GM13976 (cell line): ENCODE data around the gene CMKLR1.

Experiments used
- DNase-seq: peaks from one replicate; pipeline ENCODE4 v3.0.0; 2012; ENCODE audit warnings: low spot score
- in situ Hi-C: fragments of 300-500 bp; cut with MboI; formaldehyde crosslinking; loops from one replicate; pipeline ENCODE4 v1.12.0; 2022; ENCODE audit warnings: low sequenced_read_pairs, mixed read lengths, inconsistent platforms; ENCODE audit not compliant: unreplicated experiment
- TF ChIP-seq, protein P1 (sequence below): IDR thresholded peaks from 2 replicates; pipeline ENCODE4 v1.5.1; 2012; ENCODE audit warnings: borderline replicate concordance, mild to moderate bottlenecking; ENCODE audit not compliant: insufficient read depth; ENCODE audit errors: extremely low read depth, missing control alignments, control extremely low read depth

The CMKLR1 gene

DNA sequence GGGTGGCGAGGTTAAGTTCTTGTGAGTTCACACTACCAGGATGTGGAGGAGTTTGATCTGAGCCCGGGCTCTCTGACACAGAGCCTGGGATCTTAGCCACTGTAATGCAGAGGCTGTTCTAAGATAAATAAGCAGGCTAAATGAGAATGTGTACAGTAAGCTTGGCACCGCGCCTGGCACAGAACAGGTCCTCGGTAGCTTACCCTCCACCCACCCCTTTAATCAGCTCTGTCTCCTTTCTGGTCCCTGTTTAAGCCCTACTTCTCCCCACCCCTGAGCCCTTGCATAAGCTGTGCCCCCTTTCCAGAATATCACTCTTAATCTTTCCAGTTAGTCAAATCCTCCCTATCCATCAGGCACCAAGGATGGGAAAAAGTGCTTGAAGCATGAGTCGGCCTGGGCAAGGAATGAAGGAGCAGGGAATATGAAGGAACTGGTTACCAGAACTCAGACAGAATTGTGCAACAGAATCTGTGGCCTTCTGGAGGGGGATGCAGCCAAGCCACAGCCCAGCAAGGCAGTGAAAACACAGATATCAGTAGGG lies 32.8 kb upstream of the CMKLR1 start:
- TF ChIP-seq, protein P1, sequence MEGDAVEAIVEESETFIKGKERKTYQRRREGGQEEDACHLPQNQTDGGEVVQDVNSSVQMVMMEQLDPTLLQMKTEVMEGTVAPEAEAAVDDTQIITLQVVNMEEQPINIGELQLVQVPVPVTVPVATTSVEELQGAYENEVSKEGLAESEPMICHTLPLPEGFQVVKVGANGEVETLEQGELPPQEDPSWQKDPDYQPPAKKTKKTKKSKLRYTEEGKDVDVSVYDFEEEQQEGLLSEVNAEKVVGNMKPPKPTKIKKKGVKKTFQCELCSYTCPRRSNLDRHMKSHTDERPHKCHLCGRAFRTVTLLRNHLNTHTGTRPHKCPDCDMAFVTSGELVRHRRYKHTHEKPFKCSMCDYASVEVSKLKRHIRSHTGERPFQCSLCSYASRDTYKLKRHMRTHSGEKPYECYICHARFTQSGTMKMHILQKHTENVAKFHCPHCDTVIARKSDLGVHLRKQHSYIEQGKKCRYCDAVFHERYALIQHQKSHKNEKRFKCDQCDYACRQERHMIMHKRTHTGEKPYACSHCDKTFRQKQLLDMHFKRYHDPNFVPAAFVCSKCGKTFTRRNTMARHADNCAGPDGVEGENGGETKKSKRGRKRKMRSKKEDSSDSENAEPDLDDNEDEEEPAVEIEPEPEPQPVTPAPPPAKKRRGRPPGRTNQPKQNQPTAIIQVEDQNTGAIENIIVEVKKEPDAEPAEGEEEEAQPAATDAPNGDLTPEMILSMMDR: no peak
- in situ Hi-C loops: no loop called here
- no peak for DNase-seq

DNA sequence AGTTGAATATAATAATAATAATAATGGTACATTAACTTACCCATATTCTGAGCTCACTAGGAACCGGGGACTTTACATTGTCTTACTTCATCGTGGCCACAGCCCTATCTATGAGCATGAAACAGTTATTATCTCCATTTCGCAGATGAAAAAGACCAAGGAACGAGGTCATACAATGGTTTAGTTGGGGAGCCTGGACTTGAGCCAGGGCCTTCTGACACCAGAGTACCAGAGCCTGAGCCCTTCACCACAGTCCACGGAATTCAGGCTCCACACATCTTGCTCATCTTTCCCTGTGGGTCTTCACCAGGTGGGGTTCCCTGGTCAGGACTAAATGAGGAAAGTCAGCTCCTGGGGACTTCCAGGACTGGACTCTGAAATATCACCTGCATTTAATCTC lies 31.3 kb upstream of the CMKLR1 start:
- no peak for DNase-seq
- TF ChIP-seq, protein P1: no peak
- in situ Hi-C loops: no loop called here

DNA sequence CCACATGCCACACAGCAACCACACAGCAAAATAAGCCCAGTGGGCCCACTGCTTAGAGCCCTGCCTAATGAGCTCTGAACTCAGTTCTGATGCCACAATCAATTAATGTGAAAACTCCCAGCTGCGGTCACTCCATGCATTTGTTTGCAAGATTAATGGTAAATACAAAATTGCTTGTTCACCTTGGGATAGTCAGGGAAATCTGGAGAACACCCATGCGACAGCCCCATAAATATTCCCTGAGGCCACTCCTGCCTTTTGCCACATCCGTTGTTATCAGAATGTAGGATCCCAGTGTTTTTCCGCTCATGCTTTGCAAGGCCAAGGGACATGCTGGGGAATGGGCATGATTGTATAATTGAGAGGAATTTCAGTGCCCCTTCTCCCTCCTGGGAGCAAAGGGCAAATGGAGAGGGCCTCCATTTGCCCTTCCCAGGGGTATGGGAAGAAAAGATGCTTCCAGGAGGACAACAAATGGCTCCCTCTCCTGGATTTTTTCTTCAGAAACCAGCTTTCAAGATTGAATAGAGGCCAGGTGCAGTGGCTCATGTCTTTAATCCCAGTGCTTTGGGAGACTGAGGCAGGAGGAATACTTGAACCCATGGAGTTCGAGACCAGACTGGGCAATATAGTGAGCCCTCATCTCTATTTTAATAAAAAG lies 30.8 kb upstream of the CMKLR1 start:
- in situ Hi-C loops: no loop called here
- no peak for DNase-seq
- TF ChIP-seq, protein P1: no peak

DNA sequence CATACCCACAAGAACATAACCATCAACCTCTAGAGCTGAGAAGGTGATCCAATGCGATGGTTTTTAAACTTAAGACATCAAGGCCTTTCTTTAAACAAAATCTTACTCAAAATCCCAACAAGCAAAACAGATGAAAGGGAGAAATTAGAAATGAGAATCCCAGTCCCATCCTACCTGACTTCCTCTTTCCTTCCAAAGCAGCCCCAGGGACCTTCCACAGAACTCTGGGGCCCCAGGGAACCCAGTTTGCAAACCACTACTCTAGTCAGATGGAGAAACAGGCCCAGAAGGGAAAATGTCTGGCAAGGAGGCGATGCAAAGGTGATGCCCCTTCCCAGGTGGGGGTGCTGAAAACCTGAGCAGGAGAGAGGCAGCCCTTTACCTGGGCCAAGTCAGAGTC lies 29.0 kb upstream of the CMKLR1 start:
- no peak for DNase-seq
- TF ChIP-seq, protein P1: no peak
- in situ Hi-C loops: no loop called here

DNA sequence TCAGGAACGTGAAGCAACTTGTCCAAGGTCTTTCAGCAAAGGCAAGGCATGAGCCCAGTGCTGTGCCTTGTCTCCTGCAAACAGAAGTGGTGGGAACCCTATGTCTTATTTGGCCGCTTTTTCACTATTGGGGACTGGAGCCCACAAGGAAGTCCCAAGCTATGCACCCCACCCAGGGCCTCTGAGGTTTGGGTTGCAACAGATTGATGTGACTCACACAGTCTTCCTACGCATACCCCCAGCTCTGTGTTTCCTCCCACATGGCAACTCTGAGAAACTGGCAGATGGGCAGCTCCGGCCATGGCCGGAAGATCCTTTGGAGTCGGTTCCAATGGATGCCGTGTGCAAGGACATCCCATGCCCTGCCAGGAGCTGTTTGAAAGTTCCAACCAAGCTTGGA lies 28.3 kb upstream of the CMKLR1 start:
- in situ Hi-C loops: no loop called here
- TF ChIP-seq, protein P1: no peak
- no peak for DNase-seq

DNA sequence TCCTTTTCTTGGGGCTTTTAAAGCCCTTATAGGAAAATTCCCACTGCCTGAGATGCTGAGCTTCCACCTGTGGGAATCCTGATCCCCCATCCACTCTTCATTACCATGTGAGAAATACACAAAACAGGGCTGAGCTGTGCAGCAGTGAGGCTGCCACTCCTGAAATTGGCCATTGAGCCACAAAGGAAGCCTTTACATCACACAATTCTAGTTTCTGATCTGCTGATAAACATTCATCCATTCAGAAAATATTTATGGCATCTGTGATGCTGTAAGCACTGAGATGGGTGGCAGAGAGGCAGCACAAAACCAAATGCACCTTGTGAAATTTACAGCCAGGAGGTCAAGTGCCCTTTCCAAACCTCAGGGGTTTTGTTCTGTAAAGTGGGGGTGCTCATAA lies 26.2 kb upstream of the CMKLR1 start:
- TF ChIP-seq, protein P1: no peak
- in situ Hi-C loops: no loop called here
- no peak for DNase-seq
